Activated CD8-positive, alpha-beta memory T cell treated with anti-CD3 and anti-CD28 coated beads for 1 hour (primary cell): ENCODE data around the gene CSK.

Experiments used
- DNase-seq, 2 donors: peaks; one replicate each; pipeline ENCODE4 v3.0.0-alpha.2; 2020; ENCODE audit warnings: low read depth in 1 of 2; ENCODE audit errors: extremely low read depth in 1 of 2

Gene CSK

GRCh38 chr15:74799856-74800558, 18.1 kb downstream of the CSK start:
- DNase-seq = peak; percentile 57 to 75

GRCh38 chr15:74800559-74801094, 18.7 kb downstream of the CSK start:
- DNase-seq = no peak

GRCh38 chr15:74801311-74801997, 19.6 kb downstream of the CSK start:
- no peak for DNase-seq

GRCh38 chr15:74802290-74802689, 20.4 kb downstream of the CSK start:
- DNase-seq = no peak

- no peak for DNase-seq
Observed at GRCh38 chr15:74802862-74803447, 21.1 kb downstream of the CSK start.

- no peak for DNase-seq
Observed at GRCh38 chr15:74804935-74805334, 23.1 kb downstream of the CSK start.

GRCh38 chr15:74807282-74807681, 25.4 kb downstream of the CSK start:
- no peak for DNase-seq

GRCh38 chr15:74808078-74808839, 26.4 kb downstream of the CSK start:
- DNase-seq = no peak

- no peak for DNase-seq
Observed at GRCh38 chr15:74808840-74809229, 27.0 kb downstream of the CSK start.

- no peak for DNase-seq
Observed at GRCh38 chr15:74809242-74809641, 27.4 kb downstream of the CSK start.

GRCh38 chr15:74809956-74810355, 28.1 kb downstream of the CSK start:
- DNase-seq = no peak

- DNase-seq = no peak
Observed at GRCh38 chr15:74812533-74812932, 30.7 kb downstream of the CSK start, which contains the start of gene LMAN1L. Gene LMAN1L, plus strand, starts transcription at chr15:74812835. Its CDS starts 20 bp downstream, at chr15:74812855.

- no peak for DNase-seq
Observed at GRCh38 chr15:74815121-74815934, 33.4 kb downstream of the CSK start.

- no peak for DNase-seq
Observed at GRCh38 chr15:74815961-74816360, 34.1 kb downstream of the CSK start.

GRCh38 chr15:74816624-74817369, 34.9 kb downstream of the CSK start:
- no peak for DNase-seq

- DNase-seq = no peak
Observed at GRCh38 chr15:74817370-74817737, 35.5 kb downstream of the CSK start.

GRCh38 chr15:74820056-74820455, 38.2 kb downstream of the CSK start:
- DNase-seq = no peak

GRCh38 chr15:74821091-74821789, 39.4 kb downstream of the CSK start:
- DNase-seq = no peak

GRCh38 chr15:74821790-74822158, 39.9 kb downstream of the CSK start:
- no peak for DNase-seq
